Left renal cortex interstitium (tissue), 4 donors: ENCODE results near the gene SMTN. TPM values are rescaled to one million over a fixed set of nuclear protein-coding genes. Genes with fewer than 3 reads are reported as not detected.
"Not testable (repeated sequence)": the region's sequence is repeated elsewhere in the genome, so short reads cannot be mapped to it uniquely, and the experiment has no call there.

Experiments
- DNase-seq, 4 donors: peaks; one replicate each; pipeline ENCODE4 v3.0.0-alpha.2; 2013; ENCODE audit warnings: low read depth in 4 of 4, low spot score in 2 of 4, missing footprints in 1 of 4
- polyA plus RNA-seq, 4 donors: library from polyadenylated mRNA; unstranded; fragments of 120-200 nt; gene quantifications; one replicate each; pipeline ENCODE4 v1.2.1, GENCODE V29; 2013; ENCODE audit not compliant: insufficient read length in 4 of 4

SMTN gene
- polyA plus RNA-seq, 4 donors = 30.5 to 57.4 (median 47.6) TPM

GRCh38 chr22:31069691-31070314 is 11.3 kb upstream of the SMTN start:
- not testable (repeated sequence) for DNase-seq

- not testable (repeated sequence) for DNase-seq
Observed at GRCh38 chr22:31073125-31073524, 8.0 kb upstream of the SMTN start.

GRCh38 chr22:31073545-31074145 is 7.5 kb upstream of the SMTN start:
- not testable (repeated sequence) for DNase-seq

- DNase-seq = no peak
Observed at GRCh38 chr22:31075961-31076360, 5.2 kb upstream of the SMTN start.

- DNase-seq = no peak
Observed at GRCh38 chr22:31077681-31078080, 3.4 kb upstream of the SMTN start.

- DNase-seq = not testable (repeated sequence)
Observed at GRCh38 chr22:31078389-31078788, 2.7 kb upstream of the SMTN start.

GRCh38 chr22:31079095-31079642 is 1.9 kb upstream of the SMTN start:
- DNase-seq = no peak

- DNase-seq = no peak
Observed at GRCh38 chr22:31080164-31080847, 812 bp upstream of the SMTN start.

GRCh38 chr22:31081963-31082605 is 966 bp downstream of the SMTN start:
- no peak for DNase-seq

- DNase-seq = no peak
Observed at GRCh38 chr22:31082606-31083376, 1.7 kb downstream of the SMTN start.

- DNase-seq = no peak
Observed at GRCh38 chr22:31083377-31083768, 2.3 kb downstream of the SMTN start.

- DNase-seq = no peak
Observed at GRCh38 chr22:31083923-31084810, 3.0 kb downstream of the SMTN start.

GRCh38 chr22:31084811-31085492 is 3.8 kb downstream of the SMTN start:
- no peak for DNase-seq

- DNase-seq = no peak
Observed at GRCh38 chr22:31085493-31085824, 4.3 kb downstream of the SMTN start.

GRCh38 chr22:31085928-31086327 is 4.8 kb downstream of the SMTN start:
- no peak for DNase-seq

GRCh38 chr22:31086703-31087330 is 5.7 kb downstream of the SMTN start:
- no peak for DNase-seq

- no peak for DNase-seq
Observed at GRCh38 chr22:31087744-31088215, 6.7 kb downstream of the SMTN start.

- DNase-seq = no peak
Observed at GRCh38 chr22:31088233-31088986, 7.3 kb downstream of the SMTN start.
